Upper lobe of left lung (tissue), 6 donors: ENCODE results near the gene FALEC. TPM values are rescaled to one million over a fixed set of nuclear protein-coding genes. Genes with fewer than 3 reads are reported as not detected.

Experiments
- ATAC-seq, 2 donors: fragments of 200-7000 bp; cut with Tn5 transposase; one replicate each; pipeline ENCODE4 v1.9.1; 2022; ENCODE audit warnings: mild to moderate bottlenecking in 2 of 2, moderate library complexity in 2 of 2; ENCODE audit not compliant: low FRiP score in 2 of 2
- DNase-seq, 2 donors: peaks; one replicate each; pipeline ENCODE4 v3.0.0-alpha.2; 2019 to 2020
- H3K27ac ChIP-seq, 4 donors: fragments of 200-600 bp; sonication (generic); one replicate each; pipeline ENCODE4 v1.5.1; 2016 to 2019
- H3K27me3 ChIP-seq, 4 donors: fragments of 200-600 bp; sonication (generic); one replicate each; pipeline ENCODE4 v1.5.1; 2017 to 2019
- H3K36me3 ChIP-seq, 4 donors: fragments of 200-600 bp; sonication (generic); one replicate each; pipeline ENCODE4 v1.5.1; 2016 to 2019
- H3K4me1 ChIP-seq, 4 donors: fragments of 200-600 bp; sonication (generic); one replicate each; pipeline ENCODE4 v1.5.1; 2018 to 2019
- H3K4me3 ChIP-seq, 4 donors: fragments of 200-600 bp; sonication (generic); one replicate each; pipeline ENCODE4 v1.5.1; 2017 to 2019; ENCODE audit warnings: mild to moderate bottlenecking in 2 of 4, moderate library complexity in 1 of 4
- H3K9me3 ChIP-seq, 4 donors: fragments of 200-600 bp; sonication (generic); one replicate each; pipeline ENCODE4 v1.5.1; 2018 to 2019
- EP300 ChIP-seq, 4 donors: sonication (generic); formaldehyde crosslinking; IDR thresholded peaks; one replicate each; pipeline ENCODE4 v1.5.1; 2017; ENCODE audit warnings: antibody characterized with exemption in 4 of 4, control low read depth in 2 of 4
- POLR2A ChIP-seq, 4 donors: fragments of 450-650 bp; IDR thresholded peaks; one replicate each; pipeline ENCODE4 v1.5.1; 2016 to 2017; ENCODE audit warnings: antibody characterized with exemption in 4 of 4, mild to moderate bottlenecking in 2 of 4
- POLR2AphosphoS5 ChIP-seq, 2 donors: sonication (generic); formaldehyde crosslinking; IDR thresholded peaks; one replicate each; pipeline ENCODE4 v1.5.1; 2017; ENCODE audit warnings: antibody characterized with exemption in 2 of 2
- WGBS, 2 donors: methylation state at CpG; one replicate each; pipeline ENCODE4 v1.1.5; 2017 to 2018; 5-methylcytosine and 5-hydroxymethylcytosine counted together
- total RNA-seq, 6 donors: library from RNA; depleted of rRNA in 4 of 6; stranded (reverse); fragments of >200 nt in 4 of 6; gene quantifications; one replicate each; pipeline versions ENCODE4 v1.1.0 to v1.2.1, GENCODE V29; 2016 to 2021
- TF ChIP-seq, protein P1 (sequence below), 6 experiments: fragments of 450-650 bp in 4 of 6; fragments of 200-600 bp in 2 of 6; sonication (generic) in 2 of 6; IDR thresholded peaks; one replicate each; pipeline ENCODE4 v1.5.1; 2016 to 2019; ENCODE audit warnings: antibody characterized with exemption in 6 of 6
- donor health status: DM: no; HTN: no; CAD: no; lungs with moderate emphysema.
- donor health status: DM: no; HTN: yes; CAD: no; lungs with severe emphysema.

Gene FALEC
- total RNA-seq, 6 donors from 2014 or later = 4.2 TPM; not detected in 5

- ATAC-seq (no peak), DNase-seq (no peak)
- Histone ChIP-seq H3K4me3 (no peak overlapping the region), H3K9me3 (no peaks in the 10 kb centered on the region), H3K36me3 (no peaks in the 10 kb centered on the region), H3K4me1 (peaks cover 0 to 3% (median 0%) of the 10 kb centered on the region in 4 donors), H3K27me3 (no peaks in the 10 kb centered on the region), H3K27ac (no peak overlapping the region)
- TF ChIP-seq EP300 (IDR thresholded peaks at IDR 0.05) = no peak
- no peak for TF ChIP-seq POLR2A (IDR thresholded peaks at IDR 0.05)
- TF ChIP-seq, protein P1, sequence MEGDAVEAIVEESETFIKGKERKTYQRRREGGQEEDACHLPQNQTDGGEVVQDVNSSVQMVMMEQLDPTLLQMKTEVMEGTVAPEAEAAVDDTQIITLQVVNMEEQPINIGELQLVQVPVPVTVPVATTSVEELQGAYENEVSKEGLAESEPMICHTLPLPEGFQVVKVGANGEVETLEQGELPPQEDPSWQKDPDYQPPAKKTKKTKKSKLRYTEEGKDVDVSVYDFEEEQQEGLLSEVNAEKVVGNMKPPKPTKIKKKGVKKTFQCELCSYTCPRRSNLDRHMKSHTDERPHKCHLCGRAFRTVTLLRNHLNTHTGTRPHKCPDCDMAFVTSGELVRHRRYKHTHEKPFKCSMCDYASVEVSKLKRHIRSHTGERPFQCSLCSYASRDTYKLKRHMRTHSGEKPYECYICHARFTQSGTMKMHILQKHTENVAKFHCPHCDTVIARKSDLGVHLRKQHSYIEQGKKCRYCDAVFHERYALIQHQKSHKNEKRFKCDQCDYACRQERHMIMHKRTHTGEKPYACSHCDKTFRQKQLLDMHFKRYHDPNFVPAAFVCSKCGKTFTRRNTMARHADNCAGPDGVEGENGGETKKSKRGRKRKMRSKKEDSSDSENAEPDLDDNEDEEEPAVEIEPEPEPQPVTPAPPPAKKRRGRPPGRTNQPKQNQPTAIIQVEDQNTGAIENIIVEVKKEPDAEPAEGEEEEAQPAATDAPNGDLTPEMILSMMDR (IDR thresholded peaks at IDR 0.05) = no peak
- TF ChIP-seq POLR2AphosphoS5 (IDR thresholded peaks at IDR 0.05) = no peak
- WGBS, 2 donors = 79 to 92% methylated on average over 3 of the region's 3 CpGs
Measured at GRCh38 chr1:150525348-150525747, 9.8 kb downstream of the FALEC start.

DNA sequence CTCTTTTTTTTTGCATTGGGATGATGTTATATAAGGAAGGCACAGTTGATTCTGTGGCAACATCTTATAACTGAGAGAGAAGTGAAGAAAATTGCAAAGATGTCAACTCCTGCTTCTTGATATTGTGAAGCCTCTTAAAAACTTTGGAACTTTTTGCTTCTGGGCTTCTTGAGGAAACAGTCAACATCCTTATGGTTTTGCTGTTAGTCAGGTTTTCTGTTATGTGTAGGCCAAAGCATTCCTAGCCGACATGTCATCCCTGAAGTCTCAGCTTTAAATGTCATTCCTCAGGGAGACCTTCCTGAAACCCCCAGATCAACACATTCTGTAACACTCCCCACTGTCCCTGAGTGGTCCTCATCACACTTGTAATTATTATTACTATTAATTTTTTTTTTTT is 12.6 kb downstream of the FALEC start:
- Histone ChIP-seq H3K27me3 (no peaks in the 10 kb centered on the region), H3K4me1 (peaks cover 0 to 9% (median 1%) of the 10 kb centered on the region in 4 donors), H3K4me3 (no peak overlapping the region), H3K9me3 (no peaks in the 10 kb centered on the region), H3K36me3 (no peaks in the 10 kb centered on the region), H3K27ac (no peak overlapping the region)
- ATAC-seq (no peak), DNase-seq (no peak)
- 95 to 96% methylated on average over 1 of the region's 1 CpG for WGBS, 2 donors
- no peak for TF ChIP-seq POLR2A (IDR thresholded peaks at IDR 0.05)
- TF ChIP-seq, protein P1 (IDR thresholded peaks at IDR 0.05) = no peak
- TF ChIP-seq POLR2AphosphoS5 (IDR thresholded peaks at IDR 0.05) = no peak
- TF ChIP-seq EP300 (IDR thresholded peaks at IDR 0.05) = no peak

DNA sequence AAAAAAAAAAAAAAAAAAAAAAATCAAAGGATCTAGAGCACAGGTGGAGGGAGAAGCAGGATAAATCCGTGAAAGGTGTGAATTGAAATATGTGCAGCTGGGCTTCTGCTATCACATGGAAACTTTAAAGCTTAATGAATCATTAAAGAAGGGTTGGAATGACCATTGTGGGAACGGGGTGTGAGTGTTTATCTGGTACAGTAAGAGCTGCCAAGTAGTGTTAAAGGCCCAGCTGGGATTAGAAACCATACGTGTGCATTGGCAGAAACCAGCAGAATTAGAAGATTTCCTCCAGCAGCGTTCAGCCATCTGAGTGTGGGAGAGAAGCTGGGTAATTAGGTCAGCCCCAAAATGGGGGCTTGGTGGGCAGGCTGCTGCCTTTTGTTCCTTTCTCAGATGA is 13.5 kb downstream of the FALEC start:
- Histone ChIP-seq H3K9me3 (no peaks in the 10 kb centered on the region), H3K36me3 (no peaks in the 10 kb centered on the region), H3K27ac (no peak overlapping the region), H3K4me3 (no peak overlapping the region), H3K4me1 (peaks cover 0 to 9% (median 1%) of the 10 kb centered on the region in 4 donors), H3K27me3 (no peaks in the 10 kb centered on the region)
- TF ChIP-seq POLR2AphosphoS5 (IDR thresholded peaks at IDR 0.05) (no peak), POLR2A (IDR thresholded peaks at IDR 0.05) (no peak)
- no peak for DNase-seq
- ATAC-seq = peak in 1 of 2 donors; percentile 25
- 26 to 32% methylated on average over 4 of the region's 4 CpGs for whole genome bisulfite sequencing, 2 donors

DNA sequence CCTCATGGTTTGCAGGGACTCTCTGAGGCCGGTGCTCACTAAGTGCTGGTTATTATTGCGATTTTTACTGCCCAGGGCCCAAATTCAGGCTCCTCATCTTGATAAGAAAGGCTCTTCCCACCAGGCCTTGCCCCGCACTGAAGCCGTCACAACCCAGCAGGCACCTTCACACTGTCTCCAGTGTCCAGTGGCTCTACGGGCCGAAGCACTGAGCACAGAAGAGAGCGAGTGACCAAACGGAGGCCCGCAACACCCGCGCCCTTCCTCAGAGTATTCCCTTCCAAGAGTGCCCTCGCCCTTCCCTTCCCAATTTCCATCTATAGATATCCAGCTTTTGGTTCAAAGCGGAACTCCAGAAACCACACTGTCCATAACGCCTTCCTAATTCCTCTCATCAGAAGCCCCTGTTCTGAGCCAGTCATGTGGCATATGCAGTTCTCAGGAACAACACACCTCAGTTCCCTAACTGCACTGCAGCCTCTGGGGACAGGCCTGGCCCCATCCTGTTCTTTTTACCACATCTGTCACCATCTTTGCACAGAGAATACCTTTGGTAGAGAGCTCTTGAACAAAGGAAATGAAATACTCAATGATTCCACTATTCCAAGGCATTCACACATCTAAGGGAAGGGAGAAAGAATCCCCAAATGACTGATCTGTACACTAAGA is 15.1 kb downstream of the FALEC start:
- Histone ChIP-seq H3K27ac (no peak overlapping the region), H3K36me3 (no peaks in the 10 kb centered on the region), H3K9me3 (no peaks in the 10 kb centered on the region), H3K4me3 (no peak overlapping the region), H3K4me1 (peaks cover 0 to 9% (median 1%) of the 10 kb centered on the region in 4 donors), H3K27me3 (no peaks in the 10 kb centered on the region)
- no peak for TF ChIP-seq POLR2A (IDR thresholded peaks at IDR 0.05)
- WGBS, 2 donors = 95 to 96% methylated on average over 14 of the region's 14 CpGs
- DNase-seq (no peak), ATAC-seq (no peak)

DNA sequence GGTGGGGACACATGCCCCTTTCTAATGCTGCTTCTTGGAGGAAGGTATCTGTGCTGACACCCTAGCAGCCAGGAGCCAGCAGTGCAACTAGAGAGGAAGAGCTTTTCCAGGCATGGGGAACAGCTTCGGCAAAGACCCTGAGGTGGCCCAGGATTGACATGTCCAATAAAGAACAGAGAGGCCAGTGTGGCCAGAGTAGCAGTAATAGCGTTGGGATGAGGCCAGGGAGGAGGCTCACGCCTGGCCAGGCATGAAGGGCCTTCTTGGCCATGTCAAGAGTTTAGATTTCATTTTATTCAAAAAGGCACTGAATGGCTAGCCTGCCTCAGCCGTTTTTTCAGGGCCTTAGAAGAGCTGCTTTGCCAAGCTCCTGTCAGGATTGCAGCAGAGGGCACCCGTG is 17.3 kb downstream of the FALEC start:
- Histone ChIP-seq H3K4me1 (peaks cover 0 to 9% (median 1%) of the 10 kb centered on the region in 4 donors), H3K36me3 (no peaks in the 10 kb centered on the region), H3K9me3 (no peaks in the 10 kb centered on the region), H3K4me3 (no peak overlapping the region), H3K27me3 (no peaks in the 10 kb centered on the region), H3K27ac (no peak overlapping the region)
- no peak for ATAC-seq
- DNase-seq = no peak
- WGBS, 2 donors = 35 to 55% methylated on average over 4 to 5 of the region's 5 CpGs
- no peak for TF ChIP-seq POLR2A (IDR thresholded peaks at IDR 0.05)
- TF ChIP-seq, protein P1 (IDR thresholded peaks at IDR 0.05) = peak in 2 of 6 experiments; percentile 1 to 34
- TF ChIP-seq EP300 (IDR thresholded peaks at IDR 0.05) = no peak
- no peak for TF ChIP-seq POLR2AphosphoS5 (IDR thresholded peaks at IDR 0.05)

DNA sequence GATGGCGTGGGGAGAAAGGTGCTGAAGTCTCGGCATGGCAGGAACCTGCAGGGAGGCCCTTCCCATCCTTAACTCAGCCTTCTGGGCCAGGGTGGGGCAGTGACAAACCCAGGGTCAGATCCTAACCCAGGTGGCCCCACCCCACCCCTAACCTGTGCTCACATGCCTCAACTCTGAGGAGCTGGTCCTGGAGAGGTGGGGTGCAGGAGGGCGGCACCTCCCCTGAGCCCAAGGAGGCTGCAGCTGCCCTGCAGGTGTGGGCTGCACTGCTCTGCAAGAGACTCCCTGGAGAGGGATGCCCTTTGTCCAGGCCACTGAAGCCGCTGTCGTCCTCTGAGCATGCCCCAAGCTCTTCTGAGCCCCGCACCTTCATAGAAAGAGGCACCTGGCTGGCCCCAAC is 18.4 kb downstream of the FALEC start:
- Histone ChIP-seq H3K36me3 (no peaks in the 10 kb centered on the region), H3K4me1 (peaks cover 0 to 9% (median 3%) of the 10 kb centered on the region in 4 donors), H3K4me3 (no peak overlapping the region), H3K27me3 (no peaks in the 10 kb centered on the region), H3K27ac (no peak overlapping the region), H3K9me3 (no peaks in the 10 kb centered on the region)
- WGBS, 2 donors = 93 to 100% methylated on average over 2 to 6 of the region's 6 CpGs
- TF ChIP-seq EP300 (IDR thresholded peaks at IDR 0.05) (no peak), POLR2AphosphoS5 (IDR thresholded peaks at IDR 0.05) (no peak), POLR2A (IDR thresholded peaks at IDR 0.05) (no peak)
- TF ChIP-seq, protein P1 (IDR thresholded peaks at IDR 0.05) = no peak
- ATAC-seq (no peak), DNase-seq (no peak)
